GM15510 (cell line): ENCODE data around the gene RGS2.
A peak's percentile ranks its signal among the peaks of the same experiment; 100 is the strongest.

Experiments used
- POLR2A ChIP-seq: IDR thresholded peaks from 3 replicates; pipeline ENCODE4 v1.6.1; 2011; ENCODE audit warnings: borderline replicate concordance; ENCODE audit not compliant: insufficient read length; ENCODE audit errors: extremely low read depth

Gene RGS2, protein sequence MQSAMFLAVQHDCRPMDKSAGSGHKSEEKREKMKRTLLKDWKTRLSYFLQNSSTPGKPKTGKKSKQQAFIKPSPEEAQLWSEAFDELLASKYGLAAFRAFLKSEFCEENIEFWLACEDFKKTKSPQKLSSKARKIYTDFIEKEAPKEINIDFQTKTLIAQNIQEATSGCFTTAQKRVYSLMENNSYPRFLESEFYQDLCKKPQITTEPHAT

DNA sequence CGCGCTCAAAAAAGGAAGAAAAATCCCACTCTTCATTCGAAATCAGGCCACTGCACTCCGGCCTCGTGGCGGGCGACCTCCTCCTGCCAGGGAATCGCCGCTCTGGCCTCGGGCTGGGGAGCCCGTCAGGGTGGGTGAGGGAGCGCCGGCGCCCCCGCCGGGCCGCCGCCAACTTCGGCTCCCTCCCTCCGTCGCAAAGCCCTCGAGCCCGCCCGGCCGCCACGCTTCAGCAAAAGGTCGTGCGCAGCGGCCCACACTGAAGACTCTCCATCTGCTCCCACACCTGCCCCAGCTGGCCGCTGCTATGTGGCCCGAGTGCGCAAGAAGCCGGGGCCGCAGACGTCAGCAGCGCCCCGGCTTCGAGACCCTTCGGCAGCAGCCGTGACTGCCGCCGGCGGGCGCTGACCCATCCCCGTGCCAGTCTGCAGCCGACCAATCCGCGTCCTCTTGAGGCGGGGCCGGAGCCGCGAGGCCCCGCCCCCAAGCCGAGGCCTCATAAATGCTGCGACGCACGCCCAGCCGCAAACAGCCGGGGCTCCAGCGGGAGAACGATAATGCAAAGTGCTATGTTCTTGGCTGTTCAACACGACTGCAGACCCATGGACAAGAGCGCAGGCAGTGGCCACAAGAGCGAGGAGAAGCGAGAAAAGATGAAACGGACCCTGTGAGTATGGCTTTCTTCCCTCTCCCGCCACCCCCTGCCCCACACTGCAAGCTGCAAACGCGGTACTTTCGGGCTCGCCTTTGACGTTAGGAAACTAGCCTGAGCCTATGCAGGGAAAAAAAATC, at the start of gene RGS2:
RGS2 (plus strand) TSS at position 522 of the 789 bp plus-strand sequence; CDS start at position 555, 33 bp downstream.
- TF ChIP-seq POLR2A = peak; percentile 96

DNA sequence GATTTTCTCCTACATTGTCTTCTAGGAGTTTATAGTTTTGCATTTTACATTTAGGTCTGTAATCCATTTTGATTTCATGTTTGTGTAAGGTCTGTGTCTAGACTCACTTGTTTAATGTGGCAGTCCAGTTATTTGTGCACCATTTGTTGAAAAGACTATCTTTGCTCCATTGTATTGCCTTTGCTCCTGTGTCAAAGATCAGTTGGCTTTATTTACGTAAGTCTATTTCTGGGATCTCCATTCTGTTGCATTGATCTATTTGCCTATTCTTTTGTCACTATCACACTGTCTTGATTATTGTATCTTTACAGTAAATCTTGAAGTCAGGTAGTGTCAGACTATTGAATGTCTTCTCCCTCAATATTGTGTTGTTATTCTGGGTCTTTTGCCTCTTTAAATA, 49.7 kb upstream of the RGS2 start:
- TF ChIP-seq POLR2A = no peak

DNA sequence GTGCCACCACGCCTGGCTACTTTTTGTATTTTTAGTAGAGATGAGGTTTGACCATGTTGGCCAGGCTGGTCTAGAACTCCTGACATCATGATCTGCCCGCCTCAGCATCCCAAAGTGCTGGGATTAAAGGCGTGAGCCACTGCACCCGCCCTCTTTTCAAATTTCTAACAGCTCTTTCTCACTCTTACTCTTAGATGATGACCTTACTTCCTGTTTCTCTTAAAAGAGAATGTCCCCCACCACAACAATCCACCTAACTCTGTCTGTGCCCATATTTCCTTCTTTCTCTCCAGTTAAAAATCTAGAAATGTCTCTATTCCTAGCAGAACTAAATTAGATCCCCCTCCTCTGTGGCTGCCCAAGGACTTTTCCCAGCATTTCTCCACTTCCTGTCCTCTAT, 46.6 kb upstream of the RGS2 start:
- TF ChIP-seq POLR2A = no peak

DNA sequence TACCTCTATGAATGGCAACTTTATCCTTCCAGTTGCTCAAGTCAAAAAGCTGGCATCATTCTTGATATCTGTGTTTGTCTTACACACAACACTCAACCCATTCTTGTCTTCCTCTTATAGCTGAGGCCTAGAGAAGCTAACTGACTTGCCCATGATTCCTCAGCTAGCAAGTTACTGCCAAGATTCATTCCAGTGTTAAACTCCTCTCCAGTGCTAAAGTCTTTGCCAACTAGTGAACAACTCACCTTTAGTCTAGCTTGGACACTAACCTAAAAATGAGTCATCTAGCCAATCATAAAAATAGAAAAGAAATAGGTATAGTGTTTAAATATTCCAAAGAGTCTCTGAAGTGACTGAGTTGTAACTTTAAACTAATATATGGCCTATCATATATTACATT, 45.6 kb upstream of the RGS2 start:
- TF ChIP-seq POLR2A = no peak

DNA sequence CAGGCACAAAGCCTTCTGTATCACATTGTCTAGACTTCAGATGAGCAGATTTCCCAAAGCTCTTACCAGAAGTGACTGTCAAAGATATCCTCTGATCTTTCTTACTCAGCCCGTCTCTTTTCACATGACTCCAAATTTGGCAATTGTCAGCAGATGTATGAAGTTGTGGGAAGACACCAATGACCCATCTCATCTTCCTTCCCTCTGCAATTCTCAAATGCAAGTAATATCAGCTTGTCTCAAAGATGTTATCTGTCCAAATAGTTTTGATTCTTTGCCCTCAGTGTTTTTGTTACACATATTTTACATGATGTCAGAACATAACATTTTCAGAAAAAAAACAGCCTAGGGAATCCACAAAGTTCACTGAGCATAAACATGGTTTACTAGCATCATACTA, 45.1 kb upstream of the RGS2 start:
- no peak for TF ChIP-seq POLR2A

DNA sequence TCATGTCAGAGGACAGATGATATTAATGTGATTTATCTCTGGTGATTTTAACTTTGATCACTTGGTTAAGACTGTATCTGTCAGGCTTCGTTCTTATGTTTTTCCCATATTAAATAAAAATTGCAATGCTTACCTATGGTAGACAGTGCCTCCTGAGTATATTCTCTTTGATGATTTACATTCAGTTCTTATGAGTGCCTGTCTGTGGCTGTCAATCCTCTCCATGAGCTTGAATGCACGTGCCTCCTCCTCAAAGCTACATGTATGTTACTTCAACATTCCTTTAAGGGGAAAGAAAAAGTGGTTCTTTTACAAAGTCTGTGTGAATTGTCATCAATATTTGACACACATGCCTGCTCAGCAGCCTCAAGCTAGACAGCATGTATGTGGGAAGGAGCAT, 44.2 kb upstream of the RGS2 start:
- no peak for TF ChIP-seq POLR2A

DNA sequence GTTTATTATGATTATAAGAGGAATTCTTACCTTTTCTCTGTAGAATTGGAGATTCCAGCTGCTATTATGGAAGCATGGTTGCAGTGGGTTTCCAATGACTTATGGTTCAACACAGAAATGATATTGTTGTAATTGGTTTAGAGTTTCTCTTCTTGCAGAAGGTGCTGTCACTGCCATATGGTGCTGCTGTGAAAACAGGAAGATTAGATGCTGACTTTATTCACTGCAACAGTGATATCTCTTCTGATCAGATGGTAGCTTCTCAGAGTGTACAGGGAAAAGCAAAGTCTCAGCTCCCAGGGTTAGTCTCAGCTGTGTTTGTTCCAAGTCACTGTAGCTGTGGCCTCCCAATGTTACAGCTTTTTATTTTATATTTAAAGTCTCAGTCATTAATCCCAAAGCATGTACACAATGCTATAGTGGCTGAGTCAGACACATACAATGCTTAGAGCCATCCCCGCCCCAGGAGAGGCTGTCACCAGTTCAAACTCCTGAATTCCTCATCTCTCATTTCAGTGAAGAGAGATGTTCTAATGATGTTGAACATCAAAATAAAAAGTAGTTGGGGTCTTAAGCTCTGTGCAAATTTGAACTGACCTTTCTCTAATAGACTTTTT, 42.7 kb upstream of the RGS2 start:
- TF ChIP-seq POLR2A = no peak

DNA sequence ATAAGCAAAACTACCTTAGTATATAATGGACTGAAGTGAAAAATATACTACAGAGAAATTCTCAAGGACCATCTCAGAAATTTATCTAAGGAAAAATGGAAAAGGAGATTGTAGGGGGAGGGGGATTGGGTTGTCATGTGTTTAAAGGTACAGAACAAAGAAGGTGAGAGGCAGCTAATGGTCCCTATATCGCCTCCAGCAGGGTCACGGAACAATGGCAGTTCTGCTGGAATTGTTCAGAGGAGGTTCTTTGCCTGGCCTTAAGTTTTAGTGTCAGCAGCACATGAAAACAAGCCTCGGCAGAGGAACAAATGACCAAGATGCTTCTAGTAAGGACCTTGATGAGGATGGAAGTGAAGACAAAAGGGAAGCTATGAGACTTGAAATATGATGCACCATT, 42.0 kb upstream of the RGS2 start:
- TF ChIP-seq POLR2A = no peak

DNA sequence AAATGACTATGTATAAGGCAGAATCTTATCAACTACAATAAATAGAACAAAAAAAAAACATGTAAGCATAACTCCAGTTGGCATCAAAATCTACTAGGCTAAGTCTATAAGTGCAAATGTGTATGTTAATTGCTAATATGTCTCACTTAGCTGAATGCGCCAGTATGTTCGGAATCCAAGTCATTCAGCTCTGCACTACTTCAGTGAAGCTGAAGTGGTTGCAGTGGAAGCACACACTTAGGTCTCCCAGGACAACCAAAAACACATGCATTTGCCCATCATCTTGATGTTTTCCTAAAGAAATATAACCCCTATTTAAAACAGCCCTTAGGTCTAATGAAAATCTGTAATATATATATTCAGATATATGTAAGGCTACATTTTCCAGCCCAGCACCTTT, 41.0 kb upstream of the RGS2 start:
- TF ChIP-seq POLR2A = no peak

DNA sequence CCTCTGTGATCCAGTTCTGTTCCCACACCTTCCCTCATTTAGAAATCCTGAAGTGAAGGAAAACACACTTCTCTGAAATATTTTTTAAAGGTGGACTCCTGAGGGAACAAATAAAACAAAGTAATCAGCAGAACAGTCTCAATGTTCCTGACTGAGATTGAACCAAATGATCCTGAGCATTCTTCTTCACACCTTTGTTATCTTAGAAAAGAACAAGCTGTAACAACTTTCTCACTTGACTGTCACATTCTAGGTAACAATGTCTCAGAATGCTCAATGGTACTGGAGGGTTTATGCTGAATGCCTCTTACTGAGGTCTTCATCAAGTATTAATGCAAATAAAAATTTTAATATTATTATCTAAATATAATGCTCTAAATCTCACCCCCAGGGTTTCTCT, 40.4 kb upstream of the RGS2 start:
- TF ChIP-seq POLR2A = no peak

DNA sequence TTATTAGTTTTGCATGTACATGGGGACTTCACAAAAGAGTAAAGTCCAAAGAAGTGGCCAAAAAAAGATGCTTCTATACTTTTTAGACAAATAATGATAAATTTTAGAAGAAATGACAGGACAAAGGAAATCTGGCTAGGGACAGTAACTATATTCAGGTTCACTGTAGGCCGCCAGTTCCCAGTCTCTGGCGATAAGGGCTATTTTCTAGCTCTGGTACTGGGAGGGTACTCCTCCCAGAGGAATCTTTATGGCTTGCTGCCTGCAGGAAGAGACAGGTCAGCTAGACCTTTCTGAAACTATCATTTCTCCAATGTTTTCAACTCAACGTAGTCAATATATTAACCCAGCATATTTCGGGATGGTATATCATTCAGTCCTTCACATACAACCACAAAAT, 37.5 kb upstream of the RGS2 start:
- no peak for TF ChIP-seq POLR2A

DNA sequence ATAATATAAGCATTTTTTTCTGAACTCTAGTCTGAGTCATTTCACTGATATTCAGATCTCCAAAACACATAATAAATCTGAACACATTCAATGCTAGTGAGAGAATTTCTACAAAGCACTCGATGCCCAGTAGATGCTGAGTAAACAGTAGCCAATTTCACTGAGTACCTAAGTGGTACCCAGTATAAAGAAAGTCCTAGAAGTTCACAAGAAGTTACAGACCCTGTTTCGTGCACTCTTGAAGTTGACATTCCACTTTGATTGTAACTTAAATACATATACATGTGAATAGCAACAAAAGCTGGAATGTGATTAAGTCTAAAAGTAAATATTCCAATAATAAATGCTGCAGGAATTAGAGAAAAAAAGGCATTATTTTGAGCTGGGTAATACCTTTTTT, 33.2 kb upstream of the RGS2 start:
- TF ChIP-seq POLR2A = no peak

DNA sequence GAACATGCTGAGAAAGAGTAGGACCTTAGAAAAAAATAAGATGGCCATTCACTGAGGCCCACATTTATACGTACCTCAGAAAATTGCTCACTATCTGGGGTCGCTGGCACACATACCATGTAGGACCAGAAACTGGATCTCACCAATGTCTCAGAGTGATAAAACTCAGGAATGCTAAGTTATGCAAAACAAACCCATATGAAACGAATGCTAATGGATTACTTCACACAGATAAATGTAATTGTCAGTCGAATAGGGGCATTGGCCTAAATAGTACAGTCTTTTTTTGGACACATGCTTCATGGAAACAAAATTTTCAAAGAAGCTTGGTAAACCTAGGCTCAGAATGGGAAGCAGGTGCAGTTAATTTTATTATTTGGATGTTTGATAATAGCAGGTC, 32.6 kb upstream of the RGS2 start:
- TF ChIP-seq POLR2A = no peak

DNA sequence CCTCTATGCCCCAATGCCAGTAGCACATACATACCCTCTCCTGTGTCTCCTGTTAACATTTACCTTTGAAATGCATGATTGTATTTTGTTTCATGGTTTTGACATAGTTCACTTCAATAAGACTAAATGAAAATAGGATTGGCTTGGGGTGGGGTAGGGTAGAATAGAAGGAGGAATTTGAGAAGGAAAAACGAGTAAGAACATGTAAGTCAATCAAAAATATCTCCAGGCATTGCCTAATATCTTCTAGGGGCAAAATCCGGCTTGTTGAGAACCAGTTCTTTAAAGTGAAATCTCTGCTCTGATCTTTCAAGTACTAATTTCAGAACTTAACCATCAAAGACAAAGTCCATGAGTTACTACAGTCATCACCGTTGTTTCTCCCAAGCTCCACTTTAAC, 31.8 kb upstream of the RGS2 start:
- no peak for TF ChIP-seq POLR2A

DNA sequence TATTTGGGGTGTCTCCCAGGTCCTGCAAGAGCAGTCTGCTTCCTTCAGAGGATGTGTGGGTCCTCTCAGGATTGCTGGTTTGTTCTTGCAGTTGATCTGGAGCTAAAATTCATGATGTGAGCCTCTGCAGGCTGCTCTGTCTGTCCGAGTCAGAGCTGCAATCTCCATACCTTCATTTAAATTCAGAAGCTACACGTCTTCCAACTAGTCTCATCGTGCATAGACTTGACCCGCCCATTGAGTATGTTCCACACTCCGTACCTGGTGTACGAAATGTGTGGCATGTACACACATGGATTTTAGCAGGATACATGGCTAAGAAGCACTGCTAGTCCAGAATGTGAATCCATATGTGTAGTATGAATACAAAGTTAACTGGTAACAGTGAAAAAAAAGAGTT, 25.0 kb upstream of the RGS2 start:
- TF ChIP-seq POLR2A = no peak

DNA sequence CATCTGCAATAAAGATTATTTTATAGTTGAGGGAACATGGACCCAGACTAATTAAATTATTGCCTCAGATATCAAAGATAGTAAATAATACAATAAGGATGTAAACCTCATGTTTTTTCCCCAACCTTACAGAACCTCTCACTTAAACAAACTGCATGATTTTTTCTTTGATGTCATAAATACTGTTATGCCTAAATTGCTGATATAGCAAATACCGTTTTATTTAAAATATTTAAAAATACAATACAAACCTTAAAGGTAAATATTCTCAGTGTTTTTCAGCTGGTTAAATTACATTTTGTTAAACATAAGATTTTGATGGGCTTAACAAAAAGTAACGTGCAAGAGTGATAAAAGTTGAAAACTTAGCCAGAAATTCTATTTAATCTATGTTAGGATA, 24.4 kb upstream of the RGS2 start:
- TF ChIP-seq POLR2A = no peak
